PC-9 (cell line): Measurements from ENCODE around the gene OR13C9. TPM values are rescaled to one million over a fixed set of nuclear protein-coding genes. Genes with fewer than 3 reads are reported as not detected.

ENCODE experiments used
- Bru-seq: library from RNA; stranded (reverse); fragments of 400-500 nt; gene quantifications from one replicate; lab custom pipeline; 2021; lab: Mats Ljungman, UMichigan
- BruChase-seq, 2 experiments: library from RNA; stranded (reverse); fragments of 400-500 nt; gene quantifications; one replicate each; lab custom pipeline; 2021; lab: Mats Ljungman, UMichigan
- BruUV-seq: library from RNA; stranded (reverse); fragments of 400-500 nt; replicated peaks from 2 replicates; lab custom pipeline; 2021; lab: Mats Ljungman, UMichigan
- CTCF ChIA-PET: fragments of 300-600 bp; sonication (Branson Sonifier 250); formaldehyde crosslinking; loops from one replicate; lab custom pipeline; 2022; ENCODE audit warnings: antibody characterized with exemption; lab: Charles Lee
- POLR2A ChIA-PET: fragments of 300-600 bp; sonication (Branson Sonifier 250); formaldehyde crosslinking; loops from one replicate; lab custom pipeline; 2022; ENCODE audit warnings: antibody characterized with exemption; ENCODE audit not compliant: unreplicated experiment; lab: Charles Lee
- DNase-seq, 2 experiments: peaks; one replicate each; pipeline versions ENCODE4 v3.0.0 to v3.0.0-alpha.2; 2015 to 2022; ENCODE audit warnings: mixed read lengths in 1 of 2
- H2AFZ ChIP-seq: fragments of 200-600 bp; sonication (generic); 2 replicates; pipeline ENCODE4 v1.8.1; 2017; ENCODE audit warnings: antibody characterized with exemption
- H3F3A ChIP-seq: fragments of 200-600 bp; sonication (generic); 2 replicates; pipeline ENCODE4 v1.8.1; 2017; ENCODE audit warnings: antibody characterized with exemption, mild to moderate bottlenecking, low read depth; ENCODE audit not compliant: insufficient read depth
- H3K27ac ChIP-seq: fragments of 200-600 bp; sonication (generic); 2 replicates; pipeline ENCODE4 v1.6.1; 2016; ENCODE audit warnings: mixed run types
- H3K27me3 ChIP-seq: fragments of 200-600 bp; sonication (generic); 2 replicates; pipeline ENCODE4 v1.6.1; 2016; ENCODE audit warnings: low read depth, mixed run types; ENCODE audit not compliant: insufficient read depth
- H3K36me3 ChIP-seq: fragments of 200-600 bp; sonication (generic); 2 replicates; pipeline ENCODE4 v1.6.1; 2016; ENCODE audit warnings: low read depth, mixed run types
- H3K4me1 ChIP-seq: fragments of 200-600 bp; sonication (generic); replicated peaks from 2 replicates; pipeline ENCODE4 v1.6.1; 2016; ENCODE audit warnings: mixed run types; ENCODE audit not compliant: insufficient read depth
- H3K4me2 ChIP-seq: fragments of 200-600 bp; sonication (generic); 2 replicates; pipeline ENCODE4 v1.6.1; 2017; ENCODE audit warnings: mixed run types
- H3K4me3 ChIP-seq: fragments of 200-600 bp; sonication (generic); 2 replicates; pipeline ENCODE4 v1.6.1; 2016; ENCODE audit warnings: mixed run types
- H3K79me2 ChIP-seq: fragments of 200-600 bp; sonication (generic); 2 replicates; pipeline ENCODE4 v1.6.1; 2017; ENCODE audit warnings: low read depth, mixed run types
- H3K9me2 ChIP-seq: fragments of 200-600 bp; sonication (generic); 2 replicates; pipeline ENCODE4 v1.8.1; 2017; ENCODE audit warnings: mild to moderate bottlenecking; ENCODE audit not compliant: insufficient read depth
- H3K9me3 ChIP-seq: fragments of 200-600 bp; sonication (generic); 2 replicates; pipeline ENCODE4 v1.8.1; 2016; ENCODE audit warnings: low read depth; ENCODE audit not compliant: insufficient read depth
- H4K20me1 ChIP-seq: fragments of 200-600 bp; sonication (generic); 2 replicates; pipeline ENCODE4 v1.8.1; 2017; ENCODE audit not compliant: insufficient read depth
- CTCF ChIP-seq: fragments of 200-600 bp; sonication (generic); conservative IDR thresholded peaks from 2 replicates; pipeline ENCODE4 v1.6.1; 2017; ENCODE audit warnings: mixed run types, antibody characterized with exemption, mild to moderate bottlenecking, moderate library complexity
- EZH2 ChIP-seq: fragments of 200-600 bp; sonication (generic); IDR thresholded peaks from 2 replicates; pipeline ENCODE4 v1.8.0; 2017; ENCODE audit warnings: antibody characterized with exemption, low read depth
- intact Hi-C: fragments of 100-400 bp; cut with micrococcal nuclease; formaldehyde crosslinking; loops from one replicate; pipeline ENCODE4 v1.10.0; 2022; ENCODE audit not compliant: unreplicated experiment
- long read RNA-seq: library from polyadenylated mRNA; stranded (forward); transcript quantifications from one replicate; pipeline ENCODE4 v2.0.0, GENCODE V29; 2022
- total RNA-seq: library from RNA; stranded (reverse); gene quantifications from 2 replicates; pipeline ENCODE4 v1.2.3, GENCODE V29; 2021

OR13C9 gene
- total RNA-seq = not detected in 2 replicates
- not detected for Bru-seq, nascent RNA
- percentile 16 among the genes with signal in this experiment for BruChase-seq, experiment 1, labeled RNA remaining after a 2-hour chase
- BruChase-seq, experiment 2, labeled RNA remaining after a 6-hour chase = not detected
- long read RNA-seq = 0 reads

- H3K79me2 ChIP-seq = no peaks in the 10 kb centered on the region
- H3F3A ChIP-seq = no peaks in the 10 kb centered on the region
- H3K27me3 ChIP-seq = no peaks in the 10 kb centered on the region
- no peaks in the 10 kb centered on the region for H3K4me1 ChIP-seq
- no TSS peak for BruUV-seq
- ChIA-PET CTCF (no interaction called here), POLR2A (no interaction called here)
- no peaks in the 10 kb centered on the region for H3K9me3 ChIP-seq
- H3K9me2 ChIP-seq = no peaks in the 10 kb centered on the region
- no peaks in the 10 kb centered on the region for H3K36me3 ChIP-seq
- no peaks in the 10 kb centered on the region for H4K20me1 ChIP-seq
- TF ChIP-seq EZH2 (no peak), CTCF (no peak)
- no peak within 1 kb of the TSS for H3K4me2 ChIP-seq
- H2AFZ ChIP-seq = no peak within 1 kb of the TSS
- no peak for DNase-seq
- no peak within 1 kb of the TSS for H3K4me3 ChIP-seq
- H3K27ac ChIP-seq = no peak within 1 kb of the TSS
- intact Hi-C loops = no loop called here
These were observed at the start of gene OR13C9 for GRCh38 chr9:104618104-104618503. TSS of gene OR13C9 (minus strand) at chr9:104618204. CDS start at chr9:104618204, 0 bp downstream.

- no TSS peak for BruUV-seq
- intact Hi-C loops = no loop called here
These were observed 40.6 kb upstream of the OR13C9 start for GRCh38 chr9:104658496-104659195.

DNA sequence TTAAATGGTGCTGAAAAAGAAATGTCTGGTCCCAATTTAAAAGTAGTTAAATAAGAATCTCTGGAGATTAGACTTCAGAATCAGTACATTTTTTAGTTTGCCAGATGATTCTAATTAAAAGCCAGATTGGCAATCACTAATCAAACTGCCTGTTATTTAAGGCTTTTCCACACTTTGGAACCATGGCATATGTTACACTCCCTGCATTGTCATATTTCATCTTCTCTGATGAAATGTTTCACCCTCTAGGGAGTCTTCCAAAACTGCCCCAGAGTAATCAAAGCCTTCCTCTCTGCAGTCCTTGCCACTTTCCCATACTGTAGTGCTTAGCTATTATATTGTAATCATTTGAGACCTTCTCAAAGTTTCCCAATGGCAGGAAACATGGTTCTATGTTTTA, 17.5 kb upstream of the OR13C9 start:
- H3K79me2 ChIP-seq = no peaks in the 10 kb centered on the region
- no peak overlapping the region for H3K27ac ChIP-seq
- no peaks in the 10 kb centered on the region for H3K27me3 ChIP-seq
- H3K9me2 ChIP-seq = no peaks in the 10 kb centered on the region
- BruUV-seq = no TSS peak
- no peaks in the 10 kb centered on the region for H3K36me3 ChIP-seq
- no peak overlapping the region for H2AFZ ChIP-seq
- no peaks in the 10 kb centered on the region for H3K9me3 ChIP-seq
- TF ChIP-seq EZH2 (no peak), CTCF (no peak)
- no peaks in the 10 kb centered on the region for H3F3A ChIP-seq
- DNase-seq = no peak
- intact Hi-C loops = no loop called here
- no peak overlapping the region for H3K4me2 ChIP-seq
- H4K20me1 ChIP-seq = no peaks in the 10 kb centered on the region
- ChIA-PET POLR2A (no interaction called here), CTCF (no interaction called here)
- H3K4me1 ChIP-seq = no peaks in the 10 kb centered on the region
- no peak overlapping the region for H3K4me3 ChIP-seq

More at GRCh38 chr9:104658496-104659195, 40.6 kb upstream of the OR13C9 start:
- no peak for DNase-seq
- Histone ChIP-seq H3K27ac (no peak overlapping the region), H3K4me2 (no peak overlapping the region), H3F3A (no peaks in the 10 kb centered on the region), H4K20me1 (no peaks in the 10 kb centered on the region), H3K4me1 (no peaks in the 10 kb centered on the region), H3K4me3 (no peak overlapping the region), H3K27me3 (no peaks in the 10 kb centered on the region), H3K36me3 (no peaks in the 10 kb centered on the region), H3K79me2 (no peaks in the 10 kb centered on the region), H3K9me3 (no peaks in the 10 kb centered on the region), H2AFZ (no peak overlapping the region), H3K9me2 (no peaks in the 10 kb centered on the region; the same call in 1 of the 2 replicates)
- TF ChIP-seq EZH2 (no peak), CTCF (no peak)
- ChIA-PET POLR2A (no interaction called here), CTCF (no interaction called here)
